GM21447 (cell line): ENCODE results near the gene FCN1.

Experiments used
- ATAC-seq: cut with Tn5 transposase; IDR thresholded peaks from one replicate; pipeline ENCODE4 v1.9.1; 2021; ENCODE audit not compliant: unreplicated experiment

FCN1 gene

DNA sequence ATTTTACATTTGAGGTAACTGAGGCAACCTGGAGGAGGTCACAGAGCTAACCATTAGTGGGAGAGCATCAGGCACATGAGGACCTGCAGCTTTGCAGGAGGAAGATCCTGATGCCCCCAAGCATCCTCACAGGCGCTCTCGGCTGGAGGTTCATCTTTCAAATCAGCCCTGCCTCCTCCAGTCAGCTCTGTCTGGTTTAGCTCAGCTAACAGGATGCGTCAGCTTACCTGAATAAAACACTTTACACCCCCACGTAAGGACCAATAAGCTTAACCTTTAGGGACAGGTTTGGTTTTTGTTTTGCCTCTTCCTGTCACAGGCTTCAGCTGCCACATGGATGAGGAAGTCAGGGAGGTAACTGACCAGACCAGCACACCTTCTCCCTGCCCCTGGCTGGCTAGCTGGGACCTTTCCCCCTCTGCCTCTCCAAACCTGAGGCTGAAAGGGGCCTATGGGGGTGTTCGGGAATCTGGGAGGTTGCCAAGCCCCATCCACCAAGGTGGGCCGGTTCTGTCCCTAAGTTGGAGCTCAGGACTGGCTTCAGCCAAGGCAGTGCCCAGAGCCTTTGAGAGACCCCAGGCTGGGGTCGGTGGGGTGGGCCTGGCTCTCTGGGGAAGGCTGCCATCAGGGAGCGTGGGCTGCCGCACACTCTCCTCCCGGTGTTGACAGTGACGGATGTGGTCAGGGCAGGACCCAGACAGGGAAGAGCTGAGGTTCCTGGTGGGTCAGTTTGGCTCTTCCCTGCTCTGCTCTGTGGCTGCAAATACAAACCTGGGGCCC lies 20.0 kb upstream of the FCN1 start:
- no peak for ATAC-seq

DNA sequence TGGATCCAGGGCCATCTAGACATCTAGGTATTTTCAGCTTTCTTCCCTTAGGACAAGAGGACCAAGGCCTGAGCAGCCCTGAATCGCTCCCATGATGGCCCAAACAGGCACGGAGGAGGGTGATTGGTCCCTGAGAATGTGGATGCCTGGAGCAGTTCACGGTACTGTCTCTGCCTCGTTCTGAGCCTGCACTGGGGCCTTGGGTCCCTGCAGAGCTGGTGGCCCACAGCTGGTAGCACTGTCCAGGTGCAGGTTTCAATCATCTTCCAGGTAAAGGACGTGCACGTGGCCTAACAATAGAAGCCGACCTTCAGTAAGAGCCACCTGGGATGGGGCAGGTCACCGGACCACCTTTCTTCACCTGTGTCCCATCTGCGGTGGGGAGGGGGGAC lies 19.4 kb upstream of the FCN1 start:
- ATAC-seq: no peak

DNA sequence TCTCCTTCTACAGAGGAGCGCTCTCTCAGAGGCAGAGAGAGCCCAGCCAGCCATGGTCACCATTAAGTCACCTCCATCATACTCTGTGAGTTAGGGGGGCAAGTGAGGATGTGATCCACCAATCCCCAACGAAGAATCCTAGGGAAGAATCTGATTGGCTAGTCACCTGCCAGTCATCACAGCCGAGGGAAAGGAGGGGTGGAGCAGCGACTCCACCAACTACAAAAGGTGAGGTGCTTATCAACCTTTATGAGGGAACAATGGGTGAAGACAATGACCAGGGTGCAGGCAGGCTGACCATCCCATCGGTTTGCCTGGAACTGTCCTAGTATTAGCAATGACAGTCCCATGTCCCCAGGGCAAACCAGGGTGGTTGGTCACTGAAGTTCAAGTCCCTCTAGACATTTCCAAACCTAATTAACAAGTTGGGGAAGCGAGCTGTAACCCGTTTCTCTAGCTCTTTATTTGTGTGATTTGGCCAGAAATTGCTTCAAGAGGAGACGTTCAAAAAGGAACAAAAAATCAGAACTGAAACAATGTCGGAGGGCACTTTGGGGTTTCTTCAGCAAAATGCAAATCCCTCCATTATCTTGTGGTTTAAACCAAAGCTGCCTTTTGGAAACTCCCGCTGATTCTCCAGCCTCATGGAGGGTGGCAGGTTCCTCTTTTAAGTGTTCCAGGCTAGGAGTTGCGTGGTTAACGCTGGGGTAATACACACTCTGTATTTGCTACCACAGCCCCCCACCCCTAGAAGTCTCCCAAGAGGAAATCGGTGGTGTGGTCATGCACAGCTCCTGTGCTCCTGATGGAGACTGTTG lies 18.8 kb upstream of the FCN1 start:
- no peak for ATAC-seq

- no peak for ATAC-seq
These were observed 18.1 kb upstream of the FCN1 start for GRCh38 chr9:134935701-134936345.

DNA sequence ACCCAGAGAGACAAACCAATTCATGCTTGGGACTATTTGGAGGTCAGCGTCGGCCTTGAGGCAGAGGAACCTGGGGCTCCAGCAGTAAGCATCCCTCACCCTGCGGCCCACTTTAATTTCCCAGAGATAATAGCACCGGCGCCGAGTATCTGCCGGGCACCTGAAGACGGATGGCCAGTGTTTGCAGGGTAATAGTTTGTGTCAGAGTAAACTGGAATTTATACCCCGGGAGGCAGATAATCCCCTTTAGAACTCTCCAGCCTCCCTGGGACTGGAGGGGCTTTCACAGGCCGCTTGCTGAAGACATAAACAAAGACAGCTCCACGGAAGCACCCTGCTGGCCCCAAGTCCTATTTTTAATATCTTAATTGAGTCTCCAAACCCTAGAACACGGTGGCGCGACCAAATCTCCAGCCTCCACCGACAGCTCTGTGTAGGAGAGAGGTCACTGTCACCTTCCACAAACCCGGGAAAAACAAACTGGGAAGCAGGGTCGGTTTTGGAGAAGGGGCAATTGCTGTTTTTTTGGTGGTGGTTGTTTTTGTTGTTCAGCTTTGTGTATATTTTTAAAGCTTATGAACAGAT lies 17.4 kb upstream of the FCN1 start:
- no peak for ATAC-seq

DNA sequence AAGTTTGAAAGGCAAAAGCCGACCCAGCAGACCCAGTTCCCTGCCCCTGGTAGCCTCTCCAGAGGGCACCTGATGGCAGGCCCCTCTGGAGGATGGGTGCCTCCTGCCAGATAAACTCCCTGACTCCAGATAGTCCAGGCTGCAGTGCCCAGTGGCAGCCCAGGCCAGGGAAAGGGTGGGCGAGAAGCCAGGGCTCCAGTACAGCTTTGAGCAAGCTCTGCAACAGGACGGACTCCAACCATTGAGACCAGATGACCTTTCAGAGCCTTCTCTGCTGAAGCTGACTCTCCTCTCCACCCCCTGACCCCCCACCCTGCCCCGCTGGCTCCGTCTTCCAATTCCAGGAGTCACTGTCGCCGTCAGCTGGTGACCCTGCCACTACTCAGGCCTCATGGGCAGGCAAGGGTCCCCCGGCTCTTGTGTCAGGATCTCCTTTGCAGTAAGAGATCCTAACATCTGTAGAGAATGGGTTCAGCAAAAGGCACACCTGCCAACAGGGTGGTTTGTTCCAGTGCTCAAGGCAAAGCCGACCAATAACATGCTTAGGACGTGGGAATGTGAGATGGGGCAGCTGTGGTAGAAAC lies 15.5 kb upstream of the FCN1 start:
- ATAC-seq: no peak

DNA sequence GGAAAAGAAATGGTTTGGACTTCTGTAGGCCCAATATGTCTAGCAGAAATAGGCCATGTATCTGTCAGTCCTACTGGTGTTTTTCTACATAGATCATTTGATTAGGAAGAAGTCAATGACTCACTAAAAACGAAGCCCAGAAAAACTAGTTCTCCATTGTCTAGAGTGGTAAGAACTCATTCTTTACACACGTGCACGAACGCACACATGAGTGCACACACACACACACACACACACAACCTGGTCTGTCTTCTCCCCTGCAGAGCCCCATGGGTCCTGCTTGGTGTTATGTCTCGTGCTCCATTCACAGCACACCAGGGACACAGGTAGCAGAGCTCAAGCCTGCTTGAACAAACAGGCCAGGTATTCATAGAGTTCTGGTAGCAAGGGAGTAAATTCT lies 14.9 kb upstream of the FCN1 start:
- ATAC-seq: no peak

DNA sequence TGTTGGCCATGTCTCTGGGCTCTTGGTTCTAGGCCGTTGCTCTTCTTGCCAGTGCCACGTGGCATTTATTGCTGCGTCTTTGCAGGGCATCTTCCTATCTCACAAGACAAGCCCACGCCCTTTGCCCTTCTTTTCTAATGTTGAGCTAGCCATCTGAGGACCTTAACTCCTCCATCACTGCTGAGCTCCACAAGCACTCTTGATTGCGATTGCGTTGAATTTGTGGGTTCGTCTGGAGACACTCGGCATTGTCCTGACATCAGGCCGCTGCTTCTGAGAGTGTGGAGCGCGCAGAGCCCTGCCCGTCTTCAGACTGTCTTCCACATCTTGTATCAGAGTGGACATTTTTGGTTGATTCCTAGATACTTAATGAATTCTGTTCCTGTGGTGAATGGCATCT lies 14.5 kb upstream of the FCN1 start:
- no peak for ATAC-seq

- peak; percentile 66 for ATAC-seq
These were observed 12.7 kb upstream of the FCN1 start for GRCh38 chr9:134930398-134930797.

GRCh38 chr9:134929193-134930158 lies 11.8 kb upstream of the FCN1 start:
- no peak for ATAC-seq

DNA sequence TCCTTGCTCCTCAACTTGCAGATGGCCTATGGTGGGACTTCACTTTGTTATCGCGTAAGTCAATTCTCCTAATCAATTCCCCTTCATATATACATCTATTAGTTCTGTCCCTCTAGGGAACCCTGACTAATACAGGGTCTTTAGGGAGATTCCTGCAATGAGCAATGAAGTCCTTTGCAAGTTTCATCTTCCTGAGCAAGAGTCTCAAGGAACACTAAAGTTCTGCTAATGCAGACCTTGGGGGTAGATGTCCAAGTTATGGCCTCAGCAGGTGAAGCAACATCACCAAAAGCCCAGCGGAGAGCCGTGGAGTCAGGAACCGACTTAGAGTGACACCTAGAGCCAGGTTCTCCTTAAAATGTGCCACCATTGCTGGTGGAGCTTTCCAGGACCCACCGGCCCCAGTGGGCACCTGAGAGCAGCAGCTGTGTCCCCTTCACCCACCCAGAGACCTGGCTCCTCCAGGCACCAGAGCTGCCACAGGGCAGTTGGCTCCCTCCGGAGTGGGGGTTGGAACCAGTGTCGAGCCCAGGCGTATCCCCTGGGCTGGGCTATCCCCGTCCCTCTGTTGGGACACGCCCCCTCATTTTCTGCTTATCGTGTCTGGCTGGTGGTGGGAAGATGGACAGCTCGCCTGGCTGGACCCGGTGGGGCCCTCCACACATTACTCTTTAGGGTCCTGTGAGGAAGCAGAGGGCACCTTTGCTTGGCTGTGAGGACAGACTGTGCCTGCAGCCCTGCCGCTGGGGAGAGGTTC lies 10.9 kb upstream of the FCN1 start:
- ATAC-seq: no peak

GRCh38 chr9:134925011-134925511 lies 7.3 kb upstream of the FCN1 start:
- no peak for ATAC-seq

DNA sequence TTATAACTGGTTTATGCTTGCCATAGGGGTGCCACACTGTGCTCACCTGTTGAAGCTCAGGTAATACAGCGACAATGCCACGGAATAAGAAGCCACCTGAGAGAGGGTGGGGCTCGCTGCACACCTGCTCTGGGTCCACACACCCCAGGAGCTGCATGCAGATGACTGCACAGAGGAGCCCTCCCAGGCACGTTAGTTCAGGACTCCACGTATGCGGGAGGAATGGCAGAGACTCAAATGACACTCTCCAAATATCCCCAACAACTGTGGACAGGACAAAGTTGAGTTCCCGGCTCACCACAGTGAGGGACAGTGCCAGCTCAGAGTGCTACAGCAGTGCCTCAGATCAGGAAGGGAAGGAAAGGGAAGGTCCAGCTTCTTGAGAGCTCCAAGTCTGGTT lies 5.8 kb upstream of the FCN1 start:
- no peak for ATAC-seq

DNA sequence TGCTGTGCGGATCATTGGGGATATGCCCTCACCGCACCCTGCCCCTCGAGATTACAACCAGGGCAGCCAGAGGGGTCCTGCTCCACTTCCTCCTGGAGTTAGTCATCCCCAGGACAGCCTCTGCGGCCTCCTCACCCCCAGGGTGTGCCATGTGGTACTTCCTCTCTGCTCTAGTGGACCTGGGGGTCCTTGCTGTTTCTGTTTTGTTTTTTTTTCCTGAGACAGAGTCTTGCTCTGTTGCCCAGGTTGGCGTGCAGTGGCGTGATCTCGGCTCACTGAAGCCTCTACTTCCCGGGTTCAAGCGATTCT lies 5.2 kb upstream of the FCN1 start:
- no peak for ATAC-seq

DNA sequence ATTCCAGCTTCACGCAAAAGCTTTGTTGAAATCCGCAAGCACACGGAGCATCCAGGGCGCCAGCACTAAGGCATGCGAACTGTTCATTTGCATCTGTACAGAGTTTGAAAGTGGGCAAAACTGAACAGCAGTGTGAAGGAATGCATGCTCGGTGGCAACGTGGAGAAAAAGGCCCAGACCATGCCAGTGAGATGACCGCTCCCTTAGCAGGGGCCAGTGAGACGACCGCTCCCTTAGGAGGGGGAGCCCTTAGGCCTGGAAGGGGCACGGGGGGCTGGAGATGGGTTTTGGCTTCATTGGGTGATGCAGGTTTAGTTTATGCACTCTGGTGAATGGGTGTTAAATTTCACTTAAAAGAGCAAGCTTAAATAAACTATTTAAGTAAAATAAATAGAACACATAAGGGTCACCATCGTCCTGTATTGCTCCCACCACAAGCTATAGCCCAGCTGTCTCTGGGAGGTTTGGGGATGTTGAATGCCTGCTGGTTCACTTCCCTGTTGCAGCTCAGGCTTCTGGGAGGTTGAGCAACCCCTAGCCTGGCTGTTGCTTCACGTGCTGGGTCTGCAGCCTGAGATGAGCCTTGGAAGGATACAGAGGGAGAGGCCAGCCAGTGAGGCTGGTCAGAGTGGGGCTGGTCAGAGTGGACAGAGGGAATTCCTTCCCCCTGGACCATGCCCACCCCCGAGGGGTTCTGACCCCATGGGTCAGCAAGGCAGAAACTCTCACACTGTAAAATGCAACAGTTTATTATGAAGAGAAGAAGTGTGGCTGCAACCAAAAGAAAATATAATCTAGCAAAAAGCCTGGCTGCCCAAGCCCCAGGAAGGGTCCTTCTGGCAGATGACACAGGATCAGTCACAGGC lies 4.6 kb upstream of the FCN1 start:
- ATAC-seq: no peak

DNA sequence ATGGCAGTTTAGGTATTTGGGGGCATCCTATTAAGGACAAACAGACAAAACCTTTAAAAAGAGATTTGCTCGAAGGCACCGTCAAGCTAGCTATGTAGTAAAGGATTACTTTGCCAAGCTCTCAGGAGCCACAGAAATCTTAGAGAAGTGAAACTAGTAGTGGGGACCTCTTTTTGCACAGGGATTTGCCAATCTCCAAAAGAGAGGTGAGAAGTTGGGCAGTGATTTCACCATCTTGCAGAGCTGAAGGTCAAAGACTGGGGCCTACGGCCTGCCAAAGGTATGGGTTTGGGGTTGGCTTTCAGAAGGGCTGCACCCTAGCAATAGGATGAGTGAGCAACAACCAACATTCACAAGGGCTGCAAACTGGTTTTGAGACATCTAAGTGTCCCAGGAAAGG lies 1.6 kb upstream of the FCN1 start:
- ATAC-seq: no peak

GRCh38 chr9:134918646-134919045 lies 934 bp upstream of the FCN1 start:
- no peak for ATAC-seq

- ATAC-seq: no peak
These were observed 1.5 kb downstream of the FCN1 start for GRCh38 chr9:134916161-134916665.
